NOMO-1 (cell line): Measurements from ENCODE around the gene STOML1.

Source experiments
- DNase-seq, 2 experiments: peaks; one replicate each; lab custom pipeline; 2025; ENCODE audit not compliant: unreplicated experiment in 2 of 2; lab: John Stamatoyannopoulos, UW

Gene STOML1

DNA sequence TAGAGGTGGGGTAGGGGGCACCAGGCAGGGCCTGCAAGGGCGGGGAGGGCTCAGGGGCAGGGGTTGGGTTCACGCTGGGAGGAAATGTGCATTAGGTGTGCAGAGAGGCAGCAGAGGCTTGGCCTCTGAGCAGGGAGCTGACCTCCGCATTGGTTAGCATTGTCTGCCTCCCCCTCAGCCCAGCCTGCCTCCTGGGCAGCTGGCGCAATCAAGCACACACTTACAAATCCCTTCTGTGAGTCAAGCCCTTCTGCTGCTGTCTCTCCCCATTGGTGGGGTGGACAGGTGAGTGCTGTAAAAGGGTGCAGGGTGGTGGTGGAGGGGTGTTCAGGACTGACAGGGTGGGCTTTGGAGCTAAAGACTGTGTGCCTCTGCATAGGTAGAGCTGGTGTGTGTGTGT lies 56.5 kb downstream of the STOML1 start:
- DNase-seq, result no peak

DNA sequence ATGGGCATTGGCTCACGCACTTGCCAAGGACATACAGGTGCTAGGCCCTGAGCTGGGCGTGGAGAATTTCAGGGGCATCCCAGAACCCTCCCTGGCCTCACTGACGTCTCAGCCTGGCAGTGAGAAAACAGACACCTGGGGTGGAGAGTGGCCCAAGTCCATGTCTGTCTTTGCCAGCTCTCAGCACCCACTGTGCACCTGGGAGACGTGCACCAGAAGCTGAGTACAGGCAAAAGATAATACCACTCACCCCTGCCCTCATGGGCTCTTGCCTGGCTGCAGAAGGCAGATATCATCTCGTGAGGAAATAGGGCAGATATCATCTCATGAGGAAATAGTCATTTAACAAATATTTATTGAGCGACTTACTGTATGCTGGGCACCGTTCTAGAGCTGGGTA lies 57.8 kb downstream of the STOML1 start:
- DNase-seq, result no peak

DNA sequence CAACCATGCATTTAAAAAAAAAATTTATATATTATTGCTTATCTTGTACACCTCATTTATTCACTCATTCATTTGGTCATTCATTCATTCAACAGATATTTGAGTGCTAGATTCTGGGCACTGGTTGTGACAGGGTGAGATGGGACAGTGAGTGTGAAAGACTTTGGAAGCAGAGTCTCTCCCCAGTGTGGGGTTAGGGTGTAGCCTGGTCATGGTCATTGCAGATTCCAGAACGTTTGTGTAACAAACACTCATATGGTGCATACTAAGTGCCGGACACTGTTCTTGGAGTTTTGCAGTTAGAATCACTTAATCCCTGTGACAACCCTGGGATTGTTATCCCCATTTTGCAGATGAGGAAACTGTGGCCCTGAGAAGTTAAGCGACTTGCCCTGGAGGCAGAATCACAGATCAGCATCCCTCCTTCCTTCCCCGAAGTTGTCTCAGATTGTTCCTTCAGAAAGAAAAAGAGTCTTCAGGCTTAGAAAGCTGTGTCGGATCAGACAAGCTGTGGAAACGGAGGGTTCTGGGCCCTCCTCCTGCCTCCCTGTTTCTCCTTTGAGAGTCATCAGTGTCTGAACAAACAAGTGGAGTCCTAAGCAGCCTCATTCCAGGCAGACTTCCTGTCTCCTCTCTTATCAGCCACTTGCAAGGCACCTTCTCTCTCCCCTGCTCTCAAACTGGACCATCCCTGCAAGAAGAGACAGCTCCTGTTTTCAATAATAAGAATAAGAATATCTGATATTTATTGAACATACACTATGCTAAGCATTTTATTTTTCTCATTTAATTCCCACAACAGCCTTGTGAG lies 59.5 kb downstream of the STOML1 start:
- DNase-seq, result no peak

DNA sequence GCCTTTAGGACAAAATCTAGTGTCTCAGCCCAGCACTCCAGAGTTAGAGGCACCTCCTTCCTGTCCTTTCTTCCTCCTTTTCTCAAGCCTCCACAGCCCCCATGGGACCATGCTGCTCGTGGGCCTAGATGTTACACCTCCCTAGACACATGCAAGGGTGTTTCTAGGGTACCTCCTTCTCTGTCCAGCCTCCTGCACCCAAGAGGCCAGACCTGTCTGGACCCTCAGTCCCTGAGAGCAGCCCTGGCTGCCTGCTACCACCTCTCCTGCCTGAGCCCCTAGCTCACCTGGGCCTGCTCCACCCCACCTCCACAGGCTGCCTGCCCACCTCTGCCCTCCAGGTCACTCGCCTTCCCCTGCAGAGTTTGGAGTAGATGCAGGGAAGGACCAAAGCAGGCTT lies 60.7 kb downstream of the STOML1 start:
- no peak for DNase-seq

DNA sequence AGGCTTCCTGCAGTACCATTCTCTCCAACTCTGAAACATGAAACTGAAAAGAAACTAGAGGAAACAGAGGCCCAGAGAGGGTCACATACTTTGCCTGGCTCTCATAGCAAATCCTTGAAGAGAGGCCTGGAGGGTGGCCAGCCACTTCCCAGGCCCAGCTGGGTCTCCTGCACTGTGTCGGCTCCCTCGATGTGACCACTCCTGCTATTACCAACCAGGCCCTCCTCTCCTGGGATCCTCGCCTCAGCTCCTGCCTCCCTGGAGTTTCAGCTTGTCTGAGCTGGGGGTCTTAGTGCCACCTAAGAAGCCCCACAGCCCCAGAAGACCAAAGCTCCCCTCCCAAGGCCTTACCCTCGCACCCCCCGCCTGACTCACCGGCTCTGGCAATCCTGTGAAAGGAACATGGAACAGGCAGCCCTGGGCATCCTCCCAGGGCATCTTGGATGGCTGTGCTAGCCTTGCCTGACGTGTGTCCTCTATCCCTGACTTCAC lies 61.3 kb downstream of the STOML1 start:
- no peak for DNase-seq

DNA sequence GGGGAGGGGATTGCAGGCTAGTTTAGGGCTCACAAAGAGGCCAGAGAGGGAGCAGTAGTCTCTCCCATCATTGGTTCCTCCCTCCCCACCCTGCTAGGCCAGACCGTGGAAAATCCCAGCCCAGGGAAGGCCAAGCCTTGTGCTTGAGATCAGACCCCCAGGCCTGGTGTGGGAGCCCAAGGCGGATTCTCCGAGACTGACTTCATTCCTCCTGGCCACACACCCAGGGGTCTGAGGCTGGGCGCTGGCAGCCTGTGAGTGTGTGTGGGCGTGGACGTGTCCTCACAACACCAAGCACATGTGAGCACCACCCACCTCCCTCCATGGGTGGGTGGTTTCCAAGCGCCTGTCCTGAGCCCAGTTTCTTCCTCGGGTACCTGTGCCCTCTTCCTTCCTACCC lies 61.7 kb downstream of the STOML1 start:
- DNase-seq, result no peak

DNA sequence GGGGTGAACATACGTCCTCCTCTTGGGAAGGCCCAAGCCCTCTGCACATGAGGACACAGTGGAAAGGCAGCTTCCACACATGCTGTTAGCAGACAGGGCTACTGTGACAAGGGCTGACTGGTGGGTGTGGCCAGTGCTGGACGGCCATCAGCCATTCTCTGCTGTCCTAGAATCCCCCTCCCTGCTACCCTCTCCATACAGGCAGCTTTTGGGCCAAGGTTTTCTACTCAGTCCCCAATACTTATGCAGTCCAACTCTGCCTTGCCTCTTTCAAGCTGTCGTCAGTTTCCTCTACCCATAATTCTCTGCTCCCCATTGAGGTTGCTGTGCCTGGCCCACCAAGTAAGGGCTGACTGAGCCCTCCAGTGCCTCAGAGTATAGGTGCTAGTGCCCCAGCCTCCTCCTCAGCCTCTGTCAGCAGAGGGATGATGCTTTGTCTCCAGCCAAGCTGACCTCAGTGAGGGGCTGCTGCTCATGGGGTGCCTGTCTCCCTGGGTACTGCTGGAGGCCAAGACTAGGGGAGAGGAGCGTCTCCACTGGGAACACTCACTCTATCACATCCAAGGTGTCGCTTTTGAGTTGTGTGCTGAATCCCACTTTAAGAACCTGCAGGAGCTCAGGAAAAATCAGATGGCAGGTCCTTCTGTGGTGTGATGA lies 63.0 kb downstream of the STOML1 start:
- no peak for DNase-seq
